ENCODE measurements around the gene STX16.

GRCh38 chr20:58629215-58629580 is 21.9 kb upstream of the STX16 start:
- TF ChIP-seq CTCF (IDR thresholded peaks at IDR 0.05 in 4 of 5, conservative IDR thresholded peaks at IDR 0.05 in 1 of 5), result no peak
- no peak for TF ChIP-seq POLR2A (IDR thresholded peaks at IDR 0.05)
